NCI-H345 treated with DMSO at 0.1 percent for 48 hours (cell line): ENCODE results near the gene CCDC30.

Experiments
- DNase-seq: peaks from one replicate; lab custom pipeline; 2025; ENCODE audit not compliant: unreplicated experiment; lab: John Stamatoyannopoulos, UW

Gene CCDC30

DNA sequence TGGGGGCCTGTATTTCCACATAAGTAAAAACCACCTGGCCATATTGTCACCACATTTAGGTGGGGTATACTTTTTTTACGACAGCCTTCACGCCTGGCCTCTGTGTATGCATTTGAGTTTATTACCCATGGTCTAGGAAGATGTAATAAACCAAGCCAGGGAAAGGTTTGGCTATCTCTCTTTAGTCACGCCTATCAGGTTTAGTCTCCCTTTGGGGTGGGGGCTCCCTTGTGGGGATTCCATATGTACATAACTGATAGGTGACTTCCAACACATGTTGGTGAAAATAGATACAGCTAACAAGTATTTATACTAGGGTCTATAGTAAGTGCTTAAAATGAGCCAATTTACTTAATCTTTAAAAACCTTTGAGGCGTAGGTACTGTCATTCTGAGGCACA lies 223.3 kb downstream of the CCDC30 start:
- DNase-seq: no peak

DNA sequence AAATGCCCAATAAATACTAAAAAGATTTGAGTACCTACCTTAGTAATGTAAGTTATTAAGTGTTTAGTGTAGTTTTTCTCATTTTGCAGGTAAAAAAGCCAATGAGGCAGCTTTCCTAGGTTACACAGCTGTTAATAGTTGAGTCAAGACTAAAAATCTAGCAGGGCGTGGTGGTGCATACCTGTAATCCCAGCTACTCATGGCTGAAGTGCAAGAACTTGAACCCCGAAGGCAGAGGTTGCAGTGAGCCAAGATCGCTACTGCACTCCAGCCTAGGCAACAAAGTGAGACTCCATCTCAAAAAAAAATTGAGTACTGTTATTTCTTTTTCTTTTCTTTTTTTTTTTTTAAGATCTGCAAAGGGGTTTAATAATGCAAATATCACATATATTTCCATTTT lies 226.8 kb downstream of the CCDC30 start:
- DNase-seq: no peak

DNA sequence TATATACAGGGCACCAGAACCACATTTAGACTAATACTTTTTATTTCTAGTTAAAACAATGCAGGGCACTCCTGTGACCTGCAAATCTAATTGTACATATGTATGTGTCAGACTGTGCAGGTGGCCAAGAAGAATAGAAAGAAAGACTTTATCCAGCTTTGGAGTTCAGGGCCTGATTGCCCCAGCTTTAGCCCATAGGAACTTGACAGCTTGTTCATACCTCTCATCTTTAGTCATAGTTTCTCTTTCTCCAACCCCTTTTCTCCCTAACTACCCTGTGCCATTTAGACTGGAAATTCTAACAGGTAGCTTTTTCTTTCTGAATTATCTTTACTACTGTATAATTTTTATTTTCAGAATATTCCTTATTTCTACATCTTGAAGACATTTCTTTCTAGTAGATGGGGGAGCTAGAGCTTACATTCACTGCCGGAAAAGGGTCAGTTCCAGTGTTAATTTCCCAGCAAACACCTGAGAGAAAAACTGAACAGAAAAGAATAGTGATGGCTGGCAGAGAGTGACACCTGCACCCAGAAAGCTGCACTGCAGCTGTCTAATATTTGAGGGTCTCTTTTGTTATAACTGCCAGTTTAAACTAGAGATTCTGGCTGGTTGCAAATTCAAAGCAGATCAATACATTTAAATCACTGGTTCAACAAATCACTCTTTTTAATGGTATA lies 227.5 kb downstream of the CCDC30 start:
- no peak for DNase-seq

DNA sequence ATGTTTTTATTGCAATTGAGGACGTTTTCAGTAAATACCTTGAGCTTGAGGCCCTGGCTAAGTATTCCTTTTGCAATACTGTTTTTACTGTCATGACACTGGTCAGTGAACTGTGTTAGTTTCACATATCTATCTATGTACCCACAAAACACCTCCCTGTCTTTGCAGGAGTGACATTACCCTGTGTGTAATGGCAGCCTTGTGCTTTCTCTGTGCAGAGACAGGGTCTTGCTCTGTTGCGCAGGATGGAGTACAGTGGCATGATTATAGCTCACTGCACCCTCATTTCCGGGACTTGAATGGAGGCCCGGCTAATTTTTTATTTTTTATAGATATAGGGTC lies 228.0 kb downstream of the CCDC30 start:
- DNase-seq: no peak

DNA sequence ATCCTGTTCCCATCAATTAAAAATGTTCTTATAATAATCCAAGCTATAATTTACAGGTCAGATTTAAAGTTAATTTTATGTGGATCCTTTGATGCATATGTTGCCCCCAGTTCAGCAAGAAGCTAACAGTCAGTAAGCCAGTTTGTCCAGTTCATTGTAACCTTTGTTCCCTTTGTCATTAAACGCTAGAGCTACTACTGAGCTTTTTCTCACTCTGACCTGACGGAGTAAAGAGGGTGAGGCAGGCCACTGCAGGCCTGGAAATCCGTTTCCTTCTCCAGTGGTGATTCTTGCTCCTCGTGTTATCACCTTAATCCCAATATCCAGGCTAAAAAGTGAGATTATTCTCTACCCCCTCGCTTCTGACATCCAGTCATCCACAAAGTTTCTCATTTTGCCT lies 229.4 kb downstream of the CCDC30 start:
- DNase-seq: no peak

DNA sequence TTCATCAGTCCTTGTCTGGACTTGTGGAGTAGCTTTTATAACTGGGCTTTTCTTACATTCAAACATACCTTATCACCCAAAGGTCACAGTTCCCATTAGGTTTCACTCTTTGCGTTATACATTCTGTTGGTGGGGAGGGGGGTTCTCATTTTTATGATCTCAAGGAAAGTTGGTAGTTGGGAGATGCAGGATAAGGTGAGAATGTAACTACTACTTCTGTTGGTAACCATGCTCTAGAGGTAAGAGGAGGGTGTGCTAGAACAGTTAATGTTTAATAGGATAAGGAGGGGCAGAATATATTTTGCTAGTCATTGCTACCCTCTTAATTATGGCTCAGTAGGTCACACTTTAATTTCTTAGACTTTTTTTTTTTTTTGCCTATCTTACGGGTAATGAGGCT lies 229.8 kb downstream of the CCDC30 start:
- DNase-seq: no peak

DNA sequence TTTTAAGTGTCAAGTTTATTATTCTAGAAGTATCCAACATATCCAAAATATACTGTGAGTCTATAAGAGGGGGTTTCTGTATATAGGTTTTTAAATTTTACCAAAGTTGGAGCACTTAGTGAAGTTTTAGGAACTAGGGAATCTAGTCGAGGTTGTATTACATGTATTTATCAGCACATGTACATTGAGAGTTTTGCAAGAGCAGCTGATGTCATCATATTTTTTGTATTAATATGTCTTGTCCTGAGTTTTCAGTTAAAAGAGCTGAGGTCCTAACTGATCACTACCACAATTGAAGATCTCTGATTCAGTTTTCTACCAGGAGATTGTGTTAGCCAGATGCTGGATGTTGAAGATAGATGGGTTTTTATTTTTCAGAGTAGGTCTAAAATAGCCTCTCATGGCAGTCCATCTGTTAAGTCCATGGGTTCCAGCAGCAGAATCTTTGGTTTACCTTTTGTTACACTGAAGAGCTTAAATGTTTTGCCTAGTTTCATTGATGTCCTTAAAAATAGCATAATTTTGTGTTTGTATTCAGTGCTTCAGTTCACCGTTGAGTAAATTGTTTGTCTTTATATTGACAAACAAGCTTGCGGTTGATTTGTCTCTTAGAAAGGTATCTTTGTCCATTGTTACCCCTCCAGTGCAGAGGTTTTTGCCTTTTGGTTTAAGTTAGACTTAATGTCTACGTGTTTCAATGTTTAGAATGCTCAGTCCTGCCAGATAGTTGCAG lies 235.2 kb downstream of the CCDC30 start:
- no peak for DNase-seq

DNA sequence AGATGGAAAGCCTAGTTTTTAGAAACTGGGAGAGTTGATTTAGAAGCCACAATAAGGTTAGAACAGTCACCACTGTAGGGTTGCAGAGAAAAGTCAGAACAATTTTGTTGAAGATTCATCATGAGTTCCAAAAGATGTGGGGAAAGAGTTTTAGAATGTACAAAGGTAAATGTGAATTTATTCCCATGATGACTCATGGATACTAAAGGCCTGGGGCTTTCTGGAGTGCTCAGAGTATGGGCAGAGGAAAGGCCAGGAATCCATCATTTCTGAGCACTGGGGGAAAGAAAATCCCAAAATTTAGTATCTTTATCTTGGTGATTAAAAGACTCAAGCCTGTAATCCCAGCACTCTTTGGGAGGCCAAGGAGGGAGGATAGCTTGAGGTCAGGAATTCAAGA lies 236.9 kb downstream of the CCDC30 start:
- no peak for DNase-seq

DNA sequence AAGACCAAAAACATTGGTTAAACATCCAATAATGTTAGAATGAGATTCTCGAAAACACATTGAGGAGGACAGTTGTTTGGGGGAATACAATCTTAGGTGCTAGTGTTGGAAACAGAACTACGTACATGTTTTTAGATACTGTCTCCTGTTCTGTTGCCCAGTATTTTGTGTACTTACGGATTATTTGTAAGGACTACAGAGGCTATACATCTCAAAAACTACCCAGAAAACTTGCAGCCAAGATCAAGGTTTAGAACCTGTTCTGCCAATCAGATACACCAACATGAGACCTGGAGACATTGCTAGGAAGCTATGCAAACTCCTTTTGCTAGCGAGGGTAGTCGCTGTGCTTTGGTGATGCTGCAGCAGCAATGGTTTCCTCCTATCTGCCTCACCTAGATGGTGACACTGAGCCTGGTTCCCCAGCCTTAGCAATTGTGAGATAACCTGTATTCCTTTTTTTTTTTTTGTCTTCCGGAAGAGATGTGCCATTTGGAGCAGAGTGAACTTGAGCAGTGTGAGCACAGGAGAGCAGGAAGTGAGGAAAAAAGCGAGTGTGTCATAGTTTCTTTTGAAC lies 240.9 kb downstream of the CCDC30 start:
- no peak for DNase-seq
